Measurements from ENCODE around the gene FBN3.

DNA sequence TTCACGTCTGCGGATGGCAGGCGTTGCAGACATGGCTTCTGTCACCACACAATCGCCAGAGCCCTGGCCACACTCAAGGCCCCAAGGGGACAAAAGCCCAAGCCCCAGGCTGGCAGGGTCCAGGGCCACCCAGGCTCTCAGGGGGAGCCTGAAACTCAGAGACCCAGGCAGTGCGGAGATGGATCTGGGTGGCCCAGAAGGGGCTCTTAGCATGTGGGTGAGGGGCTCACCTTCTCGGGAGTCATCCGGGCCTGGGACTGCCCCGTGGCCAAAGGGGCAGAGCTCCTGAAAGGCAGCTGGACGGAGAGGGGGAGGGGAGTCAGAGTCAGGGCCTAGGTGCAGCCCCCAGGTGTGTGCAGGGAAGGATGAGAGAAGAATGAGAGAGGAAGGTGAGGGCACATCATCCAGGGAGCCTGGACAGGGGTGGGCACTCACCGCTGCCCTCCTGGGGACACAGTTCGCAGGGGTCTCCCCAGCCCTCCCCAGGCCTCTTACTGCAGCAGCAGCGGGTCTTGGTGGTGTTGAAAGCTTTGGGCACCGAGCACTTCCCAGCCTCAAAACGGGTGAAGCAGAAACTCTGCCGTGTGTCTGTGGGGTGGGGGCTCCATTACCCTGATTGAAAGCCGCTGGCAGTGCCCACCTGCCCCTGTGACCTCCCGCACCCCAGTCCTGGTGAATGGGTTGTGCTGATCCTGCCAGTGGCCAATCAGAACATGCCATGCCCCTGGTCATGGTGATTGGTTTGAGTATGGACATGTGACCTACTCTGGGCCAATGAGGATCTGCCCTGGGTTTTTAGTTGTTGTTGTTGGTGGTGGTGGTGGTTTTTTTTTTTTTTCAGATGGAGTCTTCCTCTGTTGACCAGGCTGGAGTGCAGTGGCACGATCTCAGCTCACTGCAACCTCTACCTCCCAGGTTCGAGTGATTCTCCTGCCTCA, 59.5 kb downstream of the FBN3 start:
- TF ChIP-seq POLR2AphosphoS5 (IDR thresholded peaks at IDR 0.05; ENCODE audit: low read depth, low read length), result no peak
- TF ChIP-seq, protein P1, sequence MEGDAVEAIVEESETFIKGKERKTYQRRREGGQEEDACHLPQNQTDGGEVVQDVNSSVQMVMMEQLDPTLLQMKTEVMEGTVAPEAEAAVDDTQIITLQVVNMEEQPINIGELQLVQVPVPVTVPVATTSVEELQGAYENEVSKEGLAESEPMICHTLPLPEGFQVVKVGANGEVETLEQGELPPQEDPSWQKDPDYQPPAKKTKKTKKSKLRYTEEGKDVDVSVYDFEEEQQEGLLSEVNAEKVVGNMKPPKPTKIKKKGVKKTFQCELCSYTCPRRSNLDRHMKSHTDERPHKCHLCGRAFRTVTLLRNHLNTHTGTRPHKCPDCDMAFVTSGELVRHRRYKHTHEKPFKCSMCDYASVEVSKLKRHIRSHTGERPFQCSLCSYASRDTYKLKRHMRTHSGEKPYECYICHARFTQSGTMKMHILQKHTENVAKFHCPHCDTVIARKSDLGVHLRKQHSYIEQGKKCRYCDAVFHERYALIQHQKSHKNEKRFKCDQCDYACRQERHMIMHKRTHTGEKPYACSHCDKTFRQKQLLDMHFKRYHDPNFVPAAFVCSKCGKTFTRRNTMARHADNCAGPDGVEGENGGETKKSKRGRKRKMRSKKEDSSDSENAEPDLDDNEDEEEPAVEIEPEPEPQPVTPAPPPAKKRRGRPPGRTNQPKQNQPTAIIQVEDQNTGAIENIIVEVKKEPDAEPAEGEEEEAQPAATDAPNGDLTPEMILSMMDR (IDR thresholded peaks at IDR 0.05), result no peak
- no peak for TF ChIP-seq RAD21 (IDR thresholded peaks at IDR 0.05; ENCODE audit: low read length)
